ENCODE data around the gene MBOAT2. TPM values are rescaled to one million over a fixed set of nuclear protein-coding genes. Genes with fewer than 3 reads are reported as not detected.

The MBOAT2 gene
- total RNA-seq, 1 donor from 2014 or later: 84.0 TPM

- H3K27me3 ChIP-seq: no peaks in the 10 kb centered on the region
- Mint-ChIP-seq H3K27me3 (ENCODE audit: insufficient read depth, low read depth) (no peaks in the 10 kb centered on the region), H3K9me3 (no peaks in the 10 kb centered on the region), H3K36me3 (no peaks in the 10 kb centered on the region), H3K27ac (no peak overlapping the region), H3K4me1 (peaks cover 12% of the 10 kb centered on the region), H3K4me3 (no peak overlapping the region)
- no peak overlapping the region for H3K4me3 ChIP-seq
- H3K27ac ChIP-seq: no peak overlapping the region
- no peaks in the 10 kb centered on the region for H3K9me3 ChIP-seq (ENCODE audit: low read depth)
- no peak overlapping the region for H2AFZ ChIP-seq (replicated peaks)
- no peak for TF ChIP-seq EZH2phosphoT487 (IDR thresholded peaks at IDR 0.05)
- H3K36me3 ChIP-seq: no peaks in the 10 kb centered on the region
- H4K20me1 ChIP-seq (ENCODE audit: low read depth): peaks cover 2% of the 10 kb centered on the region
- no peak for DNase-seq (ENCODE audit: low spot score)
- H3K4me2 ChIP-seq: no peak overlapping the region
- H3K4me1 ChIP-seq: peaks cover 28% of the 10 kb centered on the region
- no peak overlapping the region for H3K9ac ChIP-seq
- H3K79me2 ChIP-seq (ENCODE audit: low read depth): peaks cover 99% of the 10 kb centered on the region
- peaks cover 10% of the 10 kb centered on the region for H3F3A ChIP-seq (ENCODE audit: low read depth)
These were observed 23.4 kb downstream of the MBOAT2 start for GRCh38 chr2:8980096-8980495.

DNA sequence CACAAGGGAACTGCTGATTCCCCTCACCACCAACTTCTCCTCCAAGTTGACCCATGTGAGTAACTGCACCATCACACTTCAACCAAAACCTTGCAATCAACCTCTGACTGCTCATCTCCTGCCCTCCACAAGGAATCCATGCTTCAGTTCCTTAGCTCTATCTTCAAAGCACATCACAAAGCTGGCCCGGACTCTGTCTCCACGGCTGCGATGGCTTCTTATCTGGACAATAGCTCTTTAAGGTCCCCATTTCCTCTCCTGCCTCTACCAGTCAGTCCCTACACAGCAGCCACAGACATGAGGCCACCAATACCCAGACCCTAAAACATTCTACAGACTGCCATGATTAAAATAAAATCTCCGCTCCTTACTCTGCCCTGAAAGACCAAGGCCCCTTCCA, 25.7 kb downstream of the MBOAT2 start:
- Histone ChIP-seq H3K4me1 (peaks cover 16% of the 10 kb centered on the region), H4K20me1 (ENCODE audit: low read depth) (no peaks in the 10 kb centered on the region), H3K4me3 (no peak overlapping the region), H3F3A (ENCODE audit: low read depth) (peaks cover 7% of the 10 kb centered on the region), H3K27me3 (no peaks in the 10 kb centered on the region), H3K27ac (no peak overlapping the region), H3K9ac (no peak overlapping the region), H3K9me3 (ENCODE audit: low read depth) (no peaks in the 10 kb centered on the region), H3K4me2 (no peak overlapping the region), H3K79me2 (ENCODE audit: low read depth) (peaks cover 98% of the 10 kb centered on the region), H2AFZ (replicated peaks) (no peak overlapping the region), H3K36me3 (no peaks in the 10 kb centered on the region)
- Mint-ChIP-seq H3K4me3 (no peak overlapping the region), H3K27ac (no peak overlapping the region), H3K27me3 (ENCODE audit: insufficient read depth, low read depth) (no peaks in the 10 kb centered on the region), H3K9me3 (no peaks in the 10 kb centered on the region), H3K36me3 (peaks cover 5% of the 10 kb centered on the region), H3K4me1 (no peaks in the 10 kb centered on the region)
- no peak for TF ChIP-seq EZH2phosphoT487 (IDR thresholded peaks at IDR 0.05)
- TF ChIP-seq EZH2 (IDR thresholded peaks at IDR 0.05): no peak
- TF ChIP-seq CTCF (IDR thresholded peaks at IDR 0.05): no peak
- DNase-seq (ENCODE audit: low spot score): no peak

GRCh38 chr2:8976442-8977259, 26.8 kb downstream of the MBOAT2 start:
- H3K4me3 Mint-ChIP-seq: no peak overlapping the region
- Histone ChIP-seq H3K79me2 (ENCODE audit: low read depth) (peaks cover 88% of the 10 kb centered on the region), H3K4me2 (no peak overlapping the region)

More at GRCh38 chr2:8976442-8977259, 26.8 kb downstream of the MBOAT2 start:
- no peak overlapping the region for H3K9ac ChIP-seq
- no peaks in the 10 kb centered on the region for H4K20me1 ChIP-seq (ENCODE audit: low read depth)
- H3K4me1 Mint-ChIP-seq: no peaks in the 10 kb centered on the region
- H3K27ac Mint-ChIP-seq: no peak overlapping the region
- no peak overlapping the region for H2AFZ ChIP-seq (replicated peaks)
- H3K9me3 Mint-ChIP-seq: no peaks in the 10 kb centered on the region
- DNase-seq (ENCODE audit: low spot score): no peak
- H3K36me3 ChIP-seq: no peaks in the 10 kb centered on the region
- H3K27ac ChIP-seq: no peak overlapping the region
- H3K9me3 ChIP-seq (ENCODE audit: low read depth): no peaks in the 10 kb centered on the region
- peaks cover 5% of the 10 kb centered on the region for H3K36me3 Mint-ChIP-seq
- no peaks in the 10 kb centered on the region for H3K27me3 Mint-ChIP-seq (ENCODE audit: insufficient read depth, low read depth)
- H3K4me3 ChIP-seq: no peak overlapping the region
- H3K4me1 ChIP-seq: peaks cover 12% of the 10 kb centered on the region
- H3K27me3 ChIP-seq: no peaks in the 10 kb centered on the region
- no peak for TF ChIP-seq CTCF (IDR thresholded peaks at IDR 0.05)
- no peak for TF ChIP-seq EZH2 (IDR thresholded peaks at IDR 0.05)
- peaks cover 4% of the 10 kb centered on the region for H3F3A ChIP-seq (ENCODE audit: low read depth)

Measured in neural progenitor cell (in vitro differentiated cells).